ENCODE results near the gene AGPAT2. TPM values are rescaled to one million over a fixed set of nuclear protein-coding genes. Genes with fewer than 3 reads are reported as not detected.

The AGPAT2 gene
- total and polyA plus RNA-seq, 2 donors (not counting 1 experiment from before 2014, with no cell fraction given) = 25.1 to 28.4 TPM

- Mint-ChIP-seq H3K4me3 (peak overlapping the region; percentile 83), H3K27ac (peak overlapping the region; percentile 26), H3K4me1 (peaks cover 14% of the 10 kb centered on the region), H3K27me3 (no peaks in the 10 kb centered on the region), H3K9me3 (ENCODE audit: insufficient read depth) (no peaks in the 10 kb centered on the region)
- WGBS (ENCODE audit: insufficient coverage) = 9% methylated on average over 37 of the region's 37 CpGs
- CTCF ChIA-PET = interaction anchor here (2.1 kb wide), 1 partner anchor 39 kb away, joined by 4 read pairs; no protein-coding TSS in a partner anchor
- ATAC-seq (ENCODE audit: low read depth) = no peak
- Histone ChIP-seq H3K4me3 (ENCODE audit: control extremely low read depth in 1 of 5, extremely low read depth in 1 of 5, insufficient read depth in 1 of 5, low read depth in 2 of 5, low read length in 4 of 5) (peak overlapping the region in 4 of 5 experiments; percentile 25 to 54 (median 42)), H3K36me3 (replicated peaks in 1 of 2; ENCODE audit: control extremely low read depth in 1 of 2, control insufficient read depth in 1 of 2, extremely low read depth in 1 of 2, insufficient read depth in 2 of 2, low read length in 1 of 2) (no peaks in the 10 kb centered on the region), H3K27me3 (replicated peaks in 1 of 4; ENCODE audit: control extremely low read depth in 1 of 4, control insufficient read depth in 3 of 4, insufficient read depth in 4 of 4, low read length in 3 of 4) (no peaks in the 10 kb centered on the region), H4K20me1 (ENCODE audit: control insufficient read depth, insufficient read depth, low read length, poor library complexity, severe bottlenecking) (peaks cover 37% of the 10 kb centered on the region), H3K4me2 (replicated peaks; ENCODE audit: low read depth, low read length, poor library complexity, severe bottlenecking) (peak overlapping the region; percentile 97), H3K9me3 (ENCODE audit: control extremely low read depth in 1 of 3, control insufficient read depth in 2 of 3, insufficient read depth in 1 of 3, low read length in 2 of 3) (peaks cover 0 to 9% (median 0%) of the 10 kb centered on the region in 3 donors), H2AFZ (ENCODE audit: insufficient read depth, low read depth, low read length, poor library complexity, severe bottlenecking) (peak overlapping the region; percentile 38), H3K79me2 (ENCODE audit: control insufficient read depth, insufficient read depth, low read length) (peaks cover 20% of the 10 kb centered on the region), H3K4me1 (ENCODE audit: control insufficient read depth in 2 of 2, insufficient read depth in 2 of 2, low read length in 2 of 2) (peaks cover 14 to 22% of the 10 kb centered on the region in 2 donors), H3K27ac (ENCODE audit: low read length in 2 of 2) (no peak overlapping the region), H3K9ac (ENCODE audit: low read length) (peak overlapping the region; percentile 45)
- intact Hi-C loops (cut with micrococcal nuclease) = loop anchor here (1.0 kb wide), 1 partner anchor 41 kb away; no protein-coding TSS in a partner anchor
- POLR2A ChIA-PET = interaction anchor here (0.8 to 1.6 kb wide), 3 partner anchors 13 to 40 kb away, joined by 3 to 5 read pairs (median 4); no protein-coding TSS in a partner anchor
- TF ChIP-seq CTCF (IDR thresholded peaks at IDR 0.05) = no peak
- TF ChIP-seq EZH2 (IDR thresholded peaks at IDR 0.05; ENCODE audit: borderline replicate concordance, insufficient read depth, low read depth, low read length, poor library complexity, severe bottlenecking) = no peak
- DNase-seq = no peak
Measured at GRCh38 chr9:136687721-136688223, 515 bp upstream of the AGPAT2 start.

GRCh38 chr9:136686534-136686793 lies 793 bp downstream of the AGPAT2 start:
- Histone ChIP-seq H3K9me3 (ENCODE audit: control extremely low read depth in 1 of 3, control insufficient read depth in 2 of 3, insufficient read depth in 1 of 3, low read length in 2 of 3) (peaks cover 0 to 9% (median 0%) of the 10 kb centered on the region in 3 donors), H3K4me1 (ENCODE audit: control insufficient read depth in 2 of 2, insufficient read depth in 2 of 2, low read length in 2 of 2) (peaks cover 14 to 22% of the 10 kb centered on the region in 2 donors), H2AFZ (ENCODE audit: insufficient read depth, low read depth, low read length, poor library complexity, severe bottlenecking) (peak overlapping the region; percentile 81), H3K79me2 (ENCODE audit: control insufficient read depth, insufficient read depth, low read length) (peaks cover 20% of the 10 kb centered on the region), H3K27me3 (replicated peaks in 1 of 4; ENCODE audit: control extremely low read depth in 1 of 4, control insufficient read depth in 3 of 4, insufficient read depth in 4 of 4, low read length in 3 of 4) (no peaks in the 10 kb centered on the region), H3K27ac (ENCODE audit: low read length in 2 of 2) (peak overlapping the region in 1 of 2 donors; percentile 64), H3K4me2 (replicated peaks; ENCODE audit: low read depth, low read length, poor library complexity, severe bottlenecking) (peak overlapping the region; percentile 97), H3K9ac (ENCODE audit: low read length) (peak overlapping the region; percentile 80), H4K20me1 (ENCODE audit: control insufficient read depth, insufficient read depth, low read length, poor library complexity, severe bottlenecking) (peaks cover 47% of the 10 kb centered on the region), H3K4me3 (ENCODE audit: control extremely low read depth in 1 of 5, extremely low read depth in 1 of 5, insufficient read depth in 1 of 5, low read depth in 2 of 5, low read length in 4 of 5) (peak overlapping the region in 4 of 5 experiments; percentile 72 to 76 (median 73)), H3K36me3 (replicated peaks in 1 of 2; ENCODE audit: control extremely low read depth in 1 of 2, control insufficient read depth in 1 of 2, extremely low read depth in 1 of 2, insufficient read depth in 2 of 2, low read length in 1 of 2) (no peaks in the 10 kb centered on the region)
- CTCF ChIA-PET = interaction anchor here (0.7 to 1.0 kb wide), 2 partner anchors 11 to 25 kb away, joined by 3 read pairs; no protein-coding TSS in a partner anchor
- Mint-ChIP-seq H3K27ac (no peak overlapping the region), H3K4me1 (peaks cover 14% of the 10 kb centered on the region), H3K9me3 (ENCODE audit: insufficient read depth) (no peaks in the 10 kb centered on the region), H3K27me3 (no peaks in the 10 kb centered on the region), H3K4me3 (peak overlapping the region; percentile 83)
- DNase-seq = no peak
- POLR2A ChIA-PET = interaction anchor here (1.3 to 1.6 kb wide), 2 partner anchors 41 to 43 kb away, joined by 4 read pairs; no protein-coding TSS in a partner anchor
- 3% methylated on average over 18 of the region's 20 CpGs for WGBS (ENCODE audit: insufficient coverage)
- TF ChIP-seq EZH2 (IDR thresholded peaks at IDR 0.05; ENCODE audit: borderline replicate concordance, insufficient read depth, low read depth, low read length, poor library complexity, severe bottlenecking) (no peak), CTCF (IDR thresholded peaks at IDR 0.05) (no peak)
- intact Hi-C loops (cut with micrococcal nuclease) = no loop called here
- peak; percentile 2 for ATAC-seq (ENCODE audit: low read depth)

Data from B cell (primary cell).